GM21526 (cell line): ENCODE results near the gene GPS2.

ENCODE experiments used
- ATAC-seq: cut with Tn5 transposase; IDR thresholded peaks from one replicate; pipeline ENCODE4 v1.9.1; 2021; ENCODE audit warnings: moderate library complexity; ENCODE audit not compliant: unreplicated experiment, low FRiP score

The GPS2 gene

DNA sequence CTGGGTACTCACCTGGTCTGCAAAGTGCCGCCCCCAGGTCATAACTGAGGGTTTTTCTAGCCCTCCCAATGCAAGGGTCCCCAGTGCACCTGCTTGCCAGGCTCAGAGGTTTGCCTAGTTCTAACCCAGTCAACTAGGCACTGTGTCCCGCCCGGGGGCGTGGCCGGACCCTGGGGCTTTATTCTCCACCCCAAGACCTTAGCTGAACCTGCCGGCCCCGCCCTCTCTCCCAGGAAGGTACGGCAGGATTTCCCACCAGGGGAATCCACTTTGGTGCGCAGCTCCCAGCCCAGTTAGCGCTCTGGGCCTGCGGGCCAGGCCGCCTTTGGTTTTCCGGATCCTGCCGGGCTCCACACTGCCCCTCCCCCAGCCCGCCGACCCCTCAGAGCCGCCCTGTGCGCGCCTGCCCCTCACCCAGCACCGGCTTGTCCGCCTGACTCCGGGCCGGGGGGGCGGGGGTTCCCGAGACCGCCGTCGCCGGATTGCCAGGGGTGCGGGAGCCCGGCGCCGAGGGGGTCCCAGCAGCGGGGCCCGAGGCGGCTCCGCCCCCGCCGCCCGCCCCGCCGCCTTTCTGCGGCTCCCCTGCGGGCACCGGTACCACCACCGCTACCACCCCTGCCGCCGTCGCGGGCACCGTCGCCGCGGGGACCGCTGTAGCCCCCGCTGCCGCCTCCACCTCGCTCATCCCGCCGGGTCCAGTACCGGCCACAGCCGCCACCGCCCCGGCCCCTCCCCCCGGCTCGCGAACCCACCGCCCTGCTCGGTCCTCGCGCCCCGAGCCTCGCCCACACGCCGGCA, 21.1 kb downstream of the GPS2 start:
- ATAC-seq: no peak

- ATAC-seq: no peak
Measured at GRCh38 chr17:7293159-7293558, 22.0 kb downstream of the GPS2 start.

DNA sequence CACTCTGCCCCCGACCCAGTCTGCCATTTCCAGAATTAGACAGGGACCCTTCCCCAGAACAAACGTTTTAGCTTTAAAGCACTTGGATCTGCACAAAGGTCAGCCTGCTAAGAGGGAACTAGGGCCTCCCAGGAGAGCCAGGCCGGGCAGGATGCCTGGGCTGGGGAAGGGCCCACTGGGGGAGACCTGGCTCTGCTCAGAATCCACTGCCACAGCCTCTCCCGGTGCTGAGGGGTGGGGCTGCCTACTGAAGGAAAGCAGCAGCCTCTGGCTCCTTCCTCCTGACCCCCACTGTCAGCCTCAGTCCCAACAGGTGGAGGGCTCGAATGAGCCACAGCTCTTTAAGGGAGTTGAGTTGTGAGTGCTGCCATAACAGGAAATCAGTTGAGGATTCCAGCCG, 22.4 kb downstream of the GPS2 start:
- ATAC-seq: no peak

DNA sequence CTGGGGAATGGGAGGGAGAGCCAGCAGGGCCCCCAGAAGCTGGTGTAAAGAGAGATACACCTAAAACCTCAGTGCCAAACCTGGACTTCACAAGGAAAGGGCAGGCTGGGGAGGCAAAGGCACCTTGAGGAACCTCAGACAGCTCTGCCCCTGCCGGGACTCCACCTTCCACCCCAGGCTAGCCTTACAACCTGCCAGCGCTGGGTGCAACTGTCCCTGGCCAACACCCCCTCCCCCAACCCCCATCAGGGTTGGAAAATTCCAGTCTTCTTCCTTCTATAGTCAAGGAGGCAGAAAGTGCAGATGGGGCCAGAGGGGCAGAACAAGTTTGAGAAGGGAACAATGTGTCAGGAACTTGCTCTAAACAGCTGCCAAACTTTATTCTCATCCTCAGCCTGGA, 23.0 kb downstream of the GPS2 start:
- ATAC-seq: no peak

DNA sequence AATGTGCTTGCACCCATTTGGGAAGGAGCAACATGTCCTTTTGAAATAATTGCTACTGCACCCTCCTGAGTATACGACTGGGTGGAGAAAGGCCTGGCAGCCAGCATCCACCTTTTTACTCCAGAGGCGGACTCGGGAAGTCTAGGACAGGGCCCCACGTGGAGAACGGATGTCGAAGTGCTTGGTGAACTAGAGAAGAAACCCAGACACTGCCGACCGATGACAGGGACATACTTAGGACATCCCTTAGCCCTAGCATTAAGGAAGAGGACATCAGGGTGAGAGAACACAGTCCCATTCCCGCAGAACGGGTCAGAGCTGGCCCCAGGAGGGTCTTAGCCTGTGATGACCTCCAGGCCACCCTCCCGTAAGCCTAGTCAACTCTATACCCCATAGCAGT, 24.5 kb downstream of the GPS2 start:
- ATAC-seq: no peak

DNA sequence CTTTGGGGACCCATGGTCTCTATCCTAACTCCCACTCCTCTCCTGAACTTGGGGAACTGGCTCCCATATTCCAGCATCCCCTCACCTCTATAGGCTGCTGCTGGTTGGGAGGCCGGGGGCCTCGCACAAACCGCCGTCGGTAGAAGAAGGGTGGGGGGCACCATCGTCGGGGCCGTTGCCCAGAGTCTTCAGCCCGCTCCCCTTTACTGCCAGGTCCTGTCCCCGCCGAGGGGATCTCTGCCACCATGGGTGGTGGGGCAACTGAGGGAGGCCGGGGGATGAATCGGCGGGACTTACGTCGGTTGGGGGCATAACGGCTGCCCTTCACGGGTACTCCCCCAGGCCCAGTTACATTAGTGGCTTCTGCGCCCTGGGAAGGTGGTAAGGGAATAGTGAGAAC, 25.0 kb downstream of the GPS2 start:
- no peak for ATAC-seq

GRCh38 chr17:7289256-7290032, 25.7 kb downstream of the GPS2 start:
- no peak for ATAC-seq

- ATAC-seq: no peak
Measured at GRCh38 chr17:7285679-7286078, 29.5 kb downstream of the GPS2 start.

DNA sequence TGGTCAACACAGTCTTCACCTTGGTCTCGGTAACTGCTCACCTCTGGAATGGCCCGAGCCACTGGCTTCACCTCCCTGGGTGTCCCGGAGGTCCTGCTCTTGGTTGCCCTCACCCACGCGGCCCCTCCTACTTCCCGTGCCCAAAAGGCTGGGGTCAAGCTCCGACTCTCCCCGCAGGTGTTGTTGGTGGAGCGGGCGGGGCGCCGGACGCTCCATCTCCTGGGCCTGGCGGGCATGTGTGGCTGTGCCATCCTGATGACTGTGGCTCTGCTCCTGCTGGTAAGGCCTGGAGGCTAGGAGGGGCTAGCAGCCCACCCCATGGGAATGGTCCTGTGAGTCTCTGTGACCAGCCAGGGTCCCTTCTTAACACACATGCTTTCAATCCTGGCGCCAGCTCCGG, 30.2 kb downstream of the GPS2 start:
- ATAC-seq: no peak

DNA sequence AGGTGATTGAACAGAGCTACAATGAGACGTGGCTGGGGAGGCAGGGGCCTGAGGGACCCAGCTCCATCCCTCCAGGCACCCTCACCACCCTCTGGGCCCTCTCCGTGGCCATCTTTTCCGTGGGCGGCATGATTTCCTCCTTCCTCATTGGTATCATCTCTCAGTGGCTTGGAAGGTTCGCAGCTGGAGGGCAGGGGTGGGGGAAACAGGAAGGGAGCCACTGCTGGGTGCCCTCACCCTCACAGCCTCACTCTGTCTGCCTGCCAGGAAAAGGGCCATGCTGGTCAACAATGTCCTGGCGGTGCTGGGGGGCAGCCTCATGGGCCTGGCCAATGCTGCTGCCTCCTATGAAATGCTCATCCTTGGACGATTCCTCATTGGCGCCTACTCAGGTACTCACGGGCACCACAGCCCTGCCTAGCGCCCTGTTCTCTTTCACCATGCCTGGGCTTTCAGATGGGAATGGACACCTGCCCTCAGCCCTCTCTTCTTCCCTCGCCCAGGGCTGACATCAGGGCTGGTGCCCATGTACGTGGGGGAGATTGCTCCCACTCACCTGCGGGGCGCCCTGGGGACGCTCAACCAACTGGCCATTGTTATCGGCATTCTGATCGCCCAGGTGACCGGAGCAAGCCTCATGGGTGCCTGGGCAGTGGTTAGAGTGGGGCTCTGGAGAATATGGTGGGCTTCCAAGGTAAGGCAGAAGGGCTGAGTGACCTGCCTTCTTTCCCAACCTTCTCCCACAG, 31.5 kb downstream of the GPS2 start:
- no peak for ATAC-seq

DNA sequence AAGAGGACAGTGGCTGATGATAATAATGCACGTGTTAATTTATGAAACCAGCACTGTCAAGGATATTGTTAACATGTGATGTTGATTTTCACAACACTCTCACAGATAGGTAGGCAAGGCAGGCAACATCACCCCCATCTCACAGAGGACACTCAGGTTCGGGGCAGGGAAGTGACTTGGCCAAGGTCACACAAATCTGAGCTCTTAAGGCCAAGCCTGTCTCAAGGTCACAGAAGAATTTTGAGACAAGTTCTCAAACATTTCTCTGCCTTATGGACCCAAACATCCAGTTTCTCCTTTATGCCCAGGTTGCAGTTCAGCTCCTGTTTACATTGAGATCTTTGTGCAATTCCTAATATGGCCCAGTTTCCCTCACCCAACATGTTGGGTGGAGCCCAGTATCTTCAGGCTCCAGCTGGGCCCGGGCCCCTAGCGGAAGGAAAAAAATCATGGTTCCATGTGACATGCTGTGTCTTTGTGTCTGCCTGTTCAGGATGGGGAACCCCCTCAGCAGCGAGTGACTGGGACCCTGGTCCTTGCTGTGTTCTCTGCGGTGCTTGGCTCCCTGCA, 32.3 kb downstream of the GPS2 start:
- ATAC-seq: no peak

DNA sequence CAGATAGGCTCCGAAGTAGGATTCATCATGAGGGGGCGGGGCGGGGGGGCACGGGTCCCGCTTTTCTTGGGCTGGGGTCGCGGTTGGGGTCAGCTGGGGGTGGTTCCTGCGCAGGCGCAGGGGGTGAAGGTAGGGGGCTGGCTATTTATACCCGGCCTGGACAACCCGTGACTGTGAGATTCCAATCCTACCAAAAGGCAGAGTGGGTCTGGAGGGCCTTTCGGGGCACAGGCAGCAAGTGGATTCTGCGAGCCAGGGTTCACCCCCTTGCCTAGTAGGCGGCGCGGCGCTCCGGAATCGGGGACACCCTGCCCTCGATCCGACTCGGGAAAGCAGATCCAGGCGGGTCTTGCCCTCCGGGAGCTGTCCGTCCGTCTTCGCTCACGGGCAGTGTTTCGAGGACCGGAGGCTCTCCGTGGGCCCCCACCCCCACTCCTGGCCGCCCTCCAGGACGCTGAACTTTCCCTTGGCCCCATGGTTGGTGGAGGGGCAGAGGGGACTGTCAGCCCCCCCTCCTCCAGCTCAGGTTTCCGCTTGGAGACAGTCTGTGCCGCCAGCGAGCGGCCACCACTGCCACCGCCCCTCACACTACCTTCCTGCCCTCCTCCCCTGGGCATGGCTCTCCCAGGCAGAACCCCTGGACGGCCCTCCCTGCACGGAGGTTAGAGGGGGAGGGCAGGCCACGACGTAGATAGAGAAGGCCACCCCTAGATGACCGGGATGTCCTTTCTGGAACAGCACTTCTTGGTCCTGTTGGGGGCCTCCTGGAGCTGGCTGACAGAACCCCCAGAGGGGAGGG, 33.0 kb downstream of the GPS2 start:
- no peak for ATAC-seq

DNA sequence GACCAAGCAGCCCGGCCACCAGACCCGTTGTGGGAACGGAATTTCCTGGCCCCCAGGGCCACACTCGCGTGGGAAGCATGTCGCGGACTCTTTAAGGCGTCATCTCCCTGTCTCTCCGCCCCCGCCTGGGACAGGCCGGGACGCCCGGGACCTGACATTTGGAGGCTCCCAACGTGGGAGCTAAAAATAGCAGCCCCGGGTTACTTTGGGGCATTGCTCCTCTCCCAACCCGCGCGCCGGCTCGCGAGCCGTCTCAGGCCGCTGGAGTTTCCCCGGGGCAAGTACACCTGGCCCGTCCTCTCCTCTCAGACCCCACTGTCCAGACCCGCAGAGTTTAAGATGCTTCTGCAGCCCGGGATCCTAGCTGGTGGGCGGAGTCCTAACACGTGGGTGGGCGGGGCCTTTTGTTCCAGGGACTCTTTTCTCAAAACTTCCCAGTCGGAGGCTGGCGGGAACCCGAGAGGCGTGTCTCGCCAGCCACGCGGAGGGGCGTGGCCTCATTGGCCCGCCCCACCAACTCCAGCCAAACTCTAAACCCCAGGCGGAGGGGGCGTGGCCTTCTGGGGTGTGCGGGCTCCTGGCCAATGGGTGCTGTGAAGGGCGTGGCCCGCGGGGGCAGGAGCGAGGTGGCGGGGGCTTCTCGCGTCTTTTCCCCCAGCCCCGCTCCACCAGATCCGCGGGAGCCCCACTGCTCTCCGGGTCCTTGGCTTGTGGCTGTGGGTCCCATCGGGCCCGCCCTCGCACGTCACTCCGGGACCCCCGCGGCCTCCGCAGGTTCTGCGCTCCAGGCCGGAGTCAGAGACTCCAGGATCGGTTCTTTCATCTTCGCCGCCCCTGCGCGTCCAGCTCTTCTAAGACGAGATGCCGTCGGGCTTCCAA, 33.8 kb downstream of the GPS2 start, which contains the start of gene SLC2A4:
Gene SLC2A4, plus strand, starts transcription at position 645 of the 879 bp plus-strand sequence. Its CDS starts 217 bp downstream, at position 862.
- peak; percentile 42 for ATAC-seq

- peak; percentile 53 for ATAC-seq
Measured at GRCh38 chr17:7280519-7281073, 34.6 kb downstream of the GPS2 start.

DNA sequence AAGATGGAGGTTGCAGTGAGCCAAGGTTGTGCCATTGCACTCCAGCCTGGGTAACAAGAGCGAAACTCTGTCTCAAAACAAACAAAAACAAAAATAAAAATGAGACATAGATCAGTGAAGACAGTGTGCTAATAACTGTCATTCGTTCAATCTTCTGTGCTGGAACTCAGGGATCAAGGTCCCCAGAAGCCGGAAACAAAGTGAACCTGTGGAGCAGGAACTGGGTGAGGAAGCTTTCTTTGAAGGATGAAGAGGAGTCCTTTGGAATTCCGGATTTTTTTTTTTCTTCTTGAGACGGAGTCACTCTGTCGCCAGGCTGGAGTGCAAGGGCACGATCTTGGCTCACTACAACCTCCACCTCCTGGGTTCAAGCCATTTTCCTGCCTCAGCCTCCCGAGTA, 35.7 kb downstream of the GPS2 start:
- no peak for ATAC-seq

DNA sequence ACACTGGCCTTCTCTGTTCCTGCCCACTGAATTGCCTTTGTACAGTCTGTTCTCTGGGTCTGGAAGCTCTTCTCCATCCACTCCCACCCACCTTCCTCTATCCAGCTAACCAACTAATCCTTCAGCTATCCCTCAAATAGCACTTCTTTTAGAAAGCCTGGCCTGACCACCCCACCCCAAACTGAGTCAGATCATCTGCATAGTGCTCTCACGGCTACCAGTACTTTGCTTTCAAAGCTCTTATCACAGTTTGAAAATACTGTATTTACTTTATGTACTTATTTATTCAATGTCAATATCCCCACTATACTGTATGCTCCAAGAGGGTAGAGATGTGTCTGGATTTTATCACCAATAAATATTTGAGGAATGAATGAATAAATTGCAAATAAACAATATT, 48.4 kb downstream of the GPS2 start:
- no peak for ATAC-seq

- no peak for ATAC-seq
Measured at GRCh38 chr17:7263801-7264078, 51.4 kb downstream of the GPS2 start.

- ATAC-seq: no peak
Measured at GRCh38 chr17:7262935-7263800, 52.0 kb downstream of the GPS2 start.
